Body of pancreas (tissue), 4 donors: ENCODE measurements around the gene CREB5. TPM values are rescaled to one million over a fixed set of nuclear protein-coding genes. Genes with fewer than 3 reads are reported as not detected.
A peak's percentile ranks its signal among the peaks of the same experiment; 100 is the strongest.

ENCODE experiments used
- ATAC-seq: fragments of 150-250 bp; one replicate; pipeline ENCODE4 v1.9.1; 2016
- DNase-seq, 4 donors: peaks; one replicate each; pipeline ENCODE4 v3.0.0-alpha.2; 2019
- H3K27ac ChIP-seq, 4 donors: fragments of 200-600 bp; sonication (generic); 1 replicate in 3 of 4; 2 replicates in 1 of 4; pipeline versions ENCODE4 v1.5.1 to v1.6.1; 2016 to 2019; ENCODE audit warnings: mild to moderate bottlenecking in 1 of 4, mixed read lengths in 1 of 4, moderate library complexity in 1 of 4
- H3K27me3 ChIP-seq, 2 donors: fragments of 200-600 bp; sonication (generic); one replicate each; pipeline ENCODE4 v1.6.0; 2016; ENCODE audit warnings: mild to moderate bottlenecking in 1 of 2
- H3K36me3 ChIP-seq, 2 donors: fragments of 200-600 bp; sonication (generic); replicated peaks in 1 of 2; 2 replicates each; pipeline ENCODE4 v1.5.1; 2016; ENCODE audit warnings: low read depth in 2 of 2; ENCODE audit not compliant: insufficient read depth in 1 of 2
- H3K4me1 ChIP-seq: fragments of 200-600 bp; sonication (generic); one replicate; pipeline ENCODE4 v1.6.0; 2016
- H3K4me3 ChIP-seq, 2 donors: fragments of 200-600 bp; sonication (generic); 1 replicate in 1 of 2; 2 replicates in 1 of 2; pipeline ENCODE4 v1.5.1; 2016 to 2019
- H3K9me3 ChIP-seq, 3 donors: fragments of 200-600 bp; sonication (generic); 1 replicate in 2 of 3; 2 replicates in 1 of 3; pipeline ENCODE4 v1.5.1; 2016
- CTCF ChIP-seq, 7 experiments: fragments of 450-650 bp in 4 of 7; fragments of 200-600 bp in 3 of 7; sonication (generic) in 3 of 7; IDR thresholded peaks; one replicate each; pipeline ENCODE4 v1.5.1; 2016 to 2019; ENCODE audit warnings: antibody characterized with exemption in 7 of 7
- POLR2A ChIP-seq, 3 donors: fragments of 450-650 bp; IDR thresholded peaks; one replicate each; pipeline ENCODE4 v1.6.1; 2016; ENCODE audit warnings: antibody characterized with exemption in 3 of 3, mild to moderate bottlenecking in 2 of 3
- WGBS, 2 donors: methylation state at CpG; one replicate each; pipeline ENCODE4 v1.1.5; 2017; 5-methylcytosine and 5-hydroxymethylcytosine counted together
- intact Hi-C: fragments of 100-400 bp; cut with DNase I; formaldehyde crosslinking; loops from one replicate; pipeline ENCODE4 v1.15.1; 2023
- total RNA-seq, 2 donors: library from RNA; depleted of rRNA; stranded (reverse); fragments of >200 nt; gene quantifications; one replicate each; pipeline ENCODE4 v1.1.0, GENCODE V29; 2016

The CREB5 gene
- total RNA-seq, 2 donors from 2014 or later, result 10.4 to 25.7 TPM

- DNase-seq, result no peak
- intact Hi-C loops, result no loop called here
- H3K36me3 ChIP-seq, result no peaks in the 10 kb centered on the region
- no peak for ATAC-seq
- TF ChIP-seq POLR2A (IDR thresholded peaks at IDR 0.05) (no peak), CTCF (IDR thresholded peaks at IDR 0.05) (no peak)
- H3K27me3 ChIP-seq, result no peaks in the 10 kb centered on the region
- no peak overlapping the region for H3K27ac ChIP-seq
- WGBS, 2 donors, result 63 to 71% methylated on average over 2 of the region's 2 CpGs
- H3K4me1 ChIP-seq, result no peaks in the 10 kb centered on the region
- H3K4me3 ChIP-seq, result no peak overlapping the region
- peaks cover 0 to 6% (median 0%) of the 10 kb centered on the region in 3 donors for H3K9me3 ChIP-seq
These were observed 247.8 kb downstream of the CREB5 start for GRCh38 chr7:28660132-28660531.

- Histone ChIP-seq H3K9me3 (peaks cover 0 to 6% (median 0%) of the 10 kb centered on the region in 3 donors), H3K36me3 (no peaks in the 10 kb centered on the region), H3K27me3 (no peaks in the 10 kb centered on the region), H3K4me3 (no peak overlapping the region), H3K27ac (no peak overlapping the region), H3K4me1 (no peaks in the 10 kb centered on the region)
- intact Hi-C loops, result no loop called here
- ATAC-seq (no peak), DNase-seq (no peak)
- 67 to 81% methylated on average over 12 of the region's 12 CpGs for WGBS, 2 donors
- no peak for TF ChIP-seq CTCF (IDR thresholded peaks at IDR 0.05)
- no peak for TF ChIP-seq POLR2A (IDR thresholded peaks at IDR 0.05)
These were observed 249.7 kb downstream of the CREB5 start for GRCh38 chr7:28661826-28662595.

- Histone ChIP-seq H3K27ac (no peak overlapping the region), H3K4me1 (no peaks in the 10 kb centered on the region), H3K4me3 (no peak overlapping the region), H3K27me3 (no peaks in the 10 kb centered on the region), H3K9me3 (no peaks in the 10 kb centered on the region), H3K36me3 (no peaks in the 10 kb centered on the region)
- 84 to 89% methylated on average over 2 of the region's 2 CpGs for WGBS, 2 donors
- no peak for DNase-seq
- no peak for TF ChIP-seq POLR2A (IDR thresholded peaks at IDR 0.05)
- intact Hi-C loops, result no loop called here
- no peak for ATAC-seq
These were observed 253.8 kb downstream of the CREB5 start for GRCh38 chr7:28666154-28666553.

- Histone ChIP-seq H3K4me1 (no peaks in the 10 kb centered on the region), H3K4me3 (no peak overlapping the region), H3K27ac (no peak overlapping the region), H3K9me3 (no peaks in the 10 kb centered on the region), H3K27me3 (no peaks in the 10 kb centered on the region), H3K36me3 (no peaks in the 10 kb centered on the region)
- no peak for ATAC-seq
- intact Hi-C loops, result no loop called here
- 60 to 70% methylated on average over 2 of the region's 2 CpGs for WGBS, 2 donors
- TF ChIP-seq CTCF (IDR thresholded peaks at IDR 0.05), result no peak
- TF ChIP-seq POLR2A (IDR thresholded peaks at IDR 0.05), result no peak
- DNase-seq, result no peak
These were observed 255.8 kb downstream of the CREB5 start for GRCh38 chr7:28668085-28668484.

GRCh38 chr7:28669330-28669729, 257.0 kb downstream of the CREB5 start:
- DNase-seq, result no peak
- H3K4me1 ChIP-seq, result no peaks in the 10 kb centered on the region
- H3K9me3 ChIP-seq, result no peaks in the 10 kb centered on the region
- intact Hi-C loops, result no loop called here
- no peak for TF ChIP-seq POLR2A (IDR thresholded peaks at IDR 0.05)
- TF ChIP-seq CTCF (IDR thresholded peaks at IDR 0.05), result no peak
- 41 to 55% methylated on average over 4 of the region's 4 CpGs for WGBS, 2 donors
- H3K27ac ChIP-seq, result peak overlapping the region in 1 of 4 donors; percentile 5
- no peaks in the 10 kb centered on the region for H3K27me3 ChIP-seq
- ATAC-seq, result peak; percentile 18
- H3K4me3 ChIP-seq, result no peak overlapping the region
- no peaks in the 10 kb centered on the region for H3K36me3 ChIP-seq
